Tibial nerve (tissue), 3 donors: ENCODE results near the gene SEMA6B.

ENCODE experiments used
- POLR2A ChIP-seq, 2 donors: fragments of 450-650 bp; IDR thresholded peaks; one replicate each; pipeline ENCODE4 v1.6.1; 2017; ENCODE audit warnings: antibody characterized with exemption in 2 of 2, mild to moderate bottlenecking in 2 of 2, moderate library complexity in 2 of 2
- TF ChIP-seq, protein P1 (sequence below), 5 experiments: fragments of 200-600 bp in 3 of 5; fragments of 450-650 bp in 2 of 5; sonication (generic) in 3 of 5; IDR thresholded peaks; one replicate each; pipeline ENCODE4 v1.5.1; 2016 to 2019; ENCODE audit warnings: antibody characterized with exemption in 5 of 5, mild to moderate bottlenecking in 3 of 5, moderate library complexity in 2 of 5

DNA sequence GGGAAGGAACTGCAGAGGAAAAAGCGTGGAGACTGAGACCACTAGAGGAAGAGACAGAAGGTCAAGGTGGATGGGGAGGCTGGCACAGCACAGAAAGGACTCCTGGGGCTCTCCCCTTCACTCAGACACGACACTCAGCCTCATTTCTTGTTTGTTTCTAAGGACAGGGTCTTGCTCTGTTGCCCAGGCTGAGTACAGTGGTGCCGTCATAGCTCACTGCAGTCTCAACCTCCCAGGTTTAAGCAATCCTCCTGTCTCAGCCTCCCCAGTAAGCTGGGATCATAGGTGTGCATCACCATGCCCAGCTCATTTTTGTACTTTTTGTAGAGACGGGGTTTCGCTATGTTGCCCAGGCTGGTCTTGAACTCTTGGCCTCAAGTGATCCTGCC, 11.4 kb upstream of the SEMA6B start:
- TF ChIP-seq, protein P1, sequence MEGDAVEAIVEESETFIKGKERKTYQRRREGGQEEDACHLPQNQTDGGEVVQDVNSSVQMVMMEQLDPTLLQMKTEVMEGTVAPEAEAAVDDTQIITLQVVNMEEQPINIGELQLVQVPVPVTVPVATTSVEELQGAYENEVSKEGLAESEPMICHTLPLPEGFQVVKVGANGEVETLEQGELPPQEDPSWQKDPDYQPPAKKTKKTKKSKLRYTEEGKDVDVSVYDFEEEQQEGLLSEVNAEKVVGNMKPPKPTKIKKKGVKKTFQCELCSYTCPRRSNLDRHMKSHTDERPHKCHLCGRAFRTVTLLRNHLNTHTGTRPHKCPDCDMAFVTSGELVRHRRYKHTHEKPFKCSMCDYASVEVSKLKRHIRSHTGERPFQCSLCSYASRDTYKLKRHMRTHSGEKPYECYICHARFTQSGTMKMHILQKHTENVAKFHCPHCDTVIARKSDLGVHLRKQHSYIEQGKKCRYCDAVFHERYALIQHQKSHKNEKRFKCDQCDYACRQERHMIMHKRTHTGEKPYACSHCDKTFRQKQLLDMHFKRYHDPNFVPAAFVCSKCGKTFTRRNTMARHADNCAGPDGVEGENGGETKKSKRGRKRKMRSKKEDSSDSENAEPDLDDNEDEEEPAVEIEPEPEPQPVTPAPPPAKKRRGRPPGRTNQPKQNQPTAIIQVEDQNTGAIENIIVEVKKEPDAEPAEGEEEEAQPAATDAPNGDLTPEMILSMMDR (IDR thresholded peaks at IDR 0.05), result no peak
- TF ChIP-seq POLR2A (IDR thresholded peaks at IDR 0.05), result no peak
